ENCODE measurements around the gene SKAP2. TPM values are rescaled to one million over a fixed set of nuclear protein-coding genes. Genes with fewer than 3 reads are reported as not detected.

Gene SKAP2
- polyA plus RNA-seq, 1 experiment, result 16.0 TPM

- Histone ChIP-seq H3K27me3 (ENCODE audit: control insufficient read depth, insufficient read depth, low read length) (no peaks in the 10 kb centered on the region), H3K9me3 (ENCODE audit: control insufficient read depth, insufficient read depth, low read length) (no peaks in the 10 kb centered on the region), H3K4me3 (ENCODE audit: low read depth, low read length) (no peak overlapping the region), H3K27ac (ENCODE audit: low read depth, low read length) (no peak overlapping the region)
- CTCF ChIA-PET, result interaction anchor here (1.5 to 3.1 kb wide), 3 partner anchors 9 to 16 kb away, joined by 4 to 11 read pairs (median 10); no protein-coding TSS in a partner anchor
- no peak for DNase-seq (ENCODE audit: low read depth, low spot score)
- TF ChIP-seq CTCF (IDR thresholded peaks at IDR 0.05; ENCODE audit: low read depth, low read length), result no peak
- POLR2A ChIA-PET, result no interaction called here
These were observed 165.6 kb downstream of the SKAP2 start for GRCh38 chr7:26698806-26699205.

GRCh38 chr7:26698194-26698593 lies 166.2 kb downstream of the SKAP2 start:
- no peak for TF ChIP-seq CTCF (IDR thresholded peaks at IDR 0.05; ENCODE audit: low read depth, low read length)
- no peaks in the 10 kb centered on the region for H3K27me3 ChIP-seq (ENCODE audit: control insufficient read depth, insufficient read depth, low read length)
- ChIA-PET POLR2A (no interaction called here), CTCF (interaction anchor here (1.0 to 3.1 kb wide), 5 partner anchors 8 to 329 kb away, joined by 3 to 11 read pairs (median 8); no protein-coding TSS in a partner anchor)
- DNase-seq (ENCODE audit: low read depth, low spot score), result no peak
- H3K9me3 ChIP-seq (ENCODE audit: control insufficient read depth, insufficient read depth, low read length), result no peaks in the 10 kb centered on the region
- no peak overlapping the region for H3K4me3 ChIP-seq (ENCODE audit: low read depth, low read length)
- H3K27ac ChIP-seq (ENCODE audit: low read depth, low read length), result no peak overlapping the region

- no peak for TF ChIP-seq CTCF (IDR thresholded peaks at IDR 0.05; ENCODE audit: low read depth, low read length)
- POLR2A ChIA-PET, result interaction anchor here (0.6 kb wide), 1 partner anchor 464 kb away, joined by 4 read pairs; no protein-coding TSS in a partner anchor
- no peak for DNase-seq (ENCODE audit: low read depth, low spot score)
- no peaks in the 10 kb centered on the region for H3K9me3 ChIP-seq (ENCODE audit: control insufficient read depth, insufficient read depth, low read length)
- no peaks in the 10 kb centered on the region for H3K27me3 ChIP-seq (ENCODE audit: control insufficient read depth, insufficient read depth, low read length)
- H3K4me3 ChIP-seq (ENCODE audit: low read depth, low read length), result no peak overlapping the region
- CTCF ChIA-PET, result interaction anchor here (0.6 to 2.8 kb wide), 4 partner anchors 10 to 804 kb away, joined by 3 to 11 read pairs (median 6); partner anchors contain the start of gene HOXA5
- no peak overlapping the region for H3K27ac ChIP-seq (ENCODE audit: low read depth, low read length)
These were observed 167.4 kb downstream of the SKAP2 start for GRCh38 chr7:26696978-26697377.

- no peaks in the 10 kb centered on the region for H3K27me3 ChIP-seq (ENCODE audit: control insufficient read depth, insufficient read depth, low read length)
- H3K4me3 ChIP-seq (ENCODE audit: low read depth, low read length), result no peak overlapping the region
- ChIA-PET CTCF (no interaction called here), POLR2A (no interaction called here)
- H3K27ac ChIP-seq (ENCODE audit: low read depth, low read length), result no peak overlapping the region
- no peaks in the 10 kb centered on the region for H3K9me3 ChIP-seq (ENCODE audit: control insufficient read depth, insufficient read depth, low read length)
- TF ChIP-seq CTCF (IDR thresholded peaks at IDR 0.05; ENCODE audit: low read depth, low read length), result no peak
- DNase-seq (ENCODE audit: low read depth, low spot score), result no peak
These were observed 168.2 kb downstream of the SKAP2 start for GRCh38 chr7:26696161-26696560.

- no peak for TF ChIP-seq CTCF (IDR thresholded peaks at IDR 0.05; ENCODE audit: low read depth, low read length)
- H3K9me3 ChIP-seq (ENCODE audit: control insufficient read depth, insufficient read depth, low read length), result no peaks in the 10 kb centered on the region
- DNase-seq (ENCODE audit: low read depth, low spot score), result no peak
- ChIA-PET POLR2A (interaction anchor here (0.7 kb wide), 1 partner anchor 9 kb away, joined by 4 read pairs; no protein-coding TSS in a partner anchor), CTCF (interaction anchor here (0.6 to 1.9 kb wide), 4 partner anchors 7 to 405 kb away, joined by 4 to 9 read pairs (median 4); no protein-coding TSS in a partner anchor)
- H3K27ac ChIP-seq (ENCODE audit: low read depth, low read length), result no peak overlapping the region
- H3K4me3 ChIP-seq (ENCODE audit: low read depth, low read length), result no peak overlapping the region
- no peaks in the 10 kb centered on the region for H3K27me3 ChIP-seq (ENCODE audit: control insufficient read depth, insufficient read depth, low read length)
These were observed 169.7 kb downstream of the SKAP2 start for GRCh38 chr7:26694713-26695112.

Data from AG04450 (cell line).